ENCODE results near the gene GSTM2.
"Not testable (repeated sequence)": the region's sequence is repeated elsewhere in the genome, so short reads cannot be mapped to it uniquely, and the experiment has no call there.

The GSTM2 gene

DNA sequence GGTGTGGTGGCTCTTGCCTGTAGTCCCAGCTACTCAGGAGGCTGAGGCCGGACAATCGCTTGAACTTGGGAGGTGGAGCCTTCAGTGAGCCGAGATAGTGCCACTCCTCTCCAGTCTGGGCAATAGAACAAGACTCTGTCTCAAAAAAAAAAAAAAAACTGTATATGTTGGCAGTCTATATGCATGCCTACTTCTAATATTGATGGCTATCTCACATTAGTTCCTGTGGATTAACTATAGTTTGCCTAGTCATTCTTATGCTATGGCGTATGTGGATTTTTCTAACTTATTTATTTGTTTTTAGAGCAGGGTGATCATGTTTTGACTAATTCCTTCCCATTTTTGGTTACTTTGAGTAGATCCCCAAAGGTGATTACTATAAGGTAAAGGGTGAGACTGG, 29.2 kb downstream of the GSTM2 start:
- TF ChIP-seq, protein P1, sequence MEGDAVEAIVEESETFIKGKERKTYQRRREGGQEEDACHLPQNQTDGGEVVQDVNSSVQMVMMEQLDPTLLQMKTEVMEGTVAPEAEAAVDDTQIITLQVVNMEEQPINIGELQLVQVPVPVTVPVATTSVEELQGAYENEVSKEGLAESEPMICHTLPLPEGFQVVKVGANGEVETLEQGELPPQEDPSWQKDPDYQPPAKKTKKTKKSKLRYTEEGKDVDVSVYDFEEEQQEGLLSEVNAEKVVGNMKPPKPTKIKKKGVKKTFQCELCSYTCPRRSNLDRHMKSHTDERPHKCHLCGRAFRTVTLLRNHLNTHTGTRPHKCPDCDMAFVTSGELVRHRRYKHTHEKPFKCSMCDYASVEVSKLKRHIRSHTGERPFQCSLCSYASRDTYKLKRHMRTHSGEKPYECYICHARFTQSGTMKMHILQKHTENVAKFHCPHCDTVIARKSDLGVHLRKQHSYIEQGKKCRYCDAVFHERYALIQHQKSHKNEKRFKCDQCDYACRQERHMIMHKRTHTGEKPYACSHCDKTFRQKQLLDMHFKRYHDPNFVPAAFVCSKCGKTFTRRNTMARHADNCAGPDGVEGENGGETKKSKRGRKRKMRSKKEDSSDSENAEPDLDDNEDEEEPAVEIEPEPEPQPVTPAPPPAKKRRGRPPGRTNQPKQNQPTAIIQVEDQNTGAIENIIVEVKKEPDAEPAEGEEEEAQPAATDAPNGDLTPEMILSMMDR (IDR thresholded peaks at IDR 0.05; ENCODE audit: borderline replicate concordance, control extremely low read depth, extremely low read depth, insufficient read depth, missing control alignments): no peak
- no peak for DNase-seq (ENCODE audit: low spot score)
- in situ Hi-C loops (cut with MboI; ENCODE audit: low sequenced_read_pairs, unreplicated experiment): no loop called here

DNA sequence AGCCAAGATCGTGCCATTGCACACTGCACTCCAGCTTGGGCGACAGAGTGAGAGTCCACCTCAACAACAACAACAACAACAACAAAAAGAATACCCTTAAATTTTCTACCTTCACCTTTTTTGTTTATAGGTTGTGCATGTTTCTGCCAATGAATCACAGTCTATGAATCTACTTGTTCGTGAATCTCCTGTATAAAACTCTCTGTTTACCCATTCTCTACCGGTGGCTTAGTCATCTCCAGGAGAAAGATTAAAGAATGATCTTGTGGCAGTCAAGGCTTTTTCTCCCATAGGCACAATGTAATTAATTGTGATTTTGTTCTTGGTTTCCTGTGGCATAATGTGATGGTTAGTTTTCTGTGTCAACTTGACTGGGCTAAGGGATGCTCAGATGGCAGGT, 30.0 kb downstream of the GSTM2 start:
- DNase-seq (ENCODE audit: low spot score); in situ Hi-C loops (cut with MboI; ENCODE audit: low sequenced_read_pairs, unreplicated experiment): not testable (repeated sequence)

DNA sequence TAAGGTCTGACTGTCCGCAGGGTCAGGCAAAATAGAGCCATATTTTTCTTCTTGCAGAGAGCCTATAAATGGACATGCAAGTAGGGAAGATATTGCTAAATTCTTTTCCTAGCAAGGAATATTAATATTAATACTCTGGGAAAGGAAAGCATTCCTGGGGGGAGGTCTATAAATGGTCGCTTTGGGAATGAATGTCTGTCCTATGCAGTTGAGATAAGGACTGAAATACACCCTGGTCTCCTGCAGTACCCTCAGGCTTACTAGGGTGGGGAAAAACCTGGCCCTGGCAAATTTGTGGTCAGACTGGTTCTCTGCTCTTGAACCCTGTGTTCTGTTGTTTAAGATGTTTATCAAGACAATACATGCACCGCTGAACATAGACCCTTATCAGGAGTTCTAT, 35.1 kb downstream of the GSTM2 start:
- in situ Hi-C loops (cut with MboI; ENCODE audit: low sequenced_read_pairs, unreplicated experiment); DNase-seq (ENCODE audit: low spot score): not testable (repeated sequence)

DNA sequence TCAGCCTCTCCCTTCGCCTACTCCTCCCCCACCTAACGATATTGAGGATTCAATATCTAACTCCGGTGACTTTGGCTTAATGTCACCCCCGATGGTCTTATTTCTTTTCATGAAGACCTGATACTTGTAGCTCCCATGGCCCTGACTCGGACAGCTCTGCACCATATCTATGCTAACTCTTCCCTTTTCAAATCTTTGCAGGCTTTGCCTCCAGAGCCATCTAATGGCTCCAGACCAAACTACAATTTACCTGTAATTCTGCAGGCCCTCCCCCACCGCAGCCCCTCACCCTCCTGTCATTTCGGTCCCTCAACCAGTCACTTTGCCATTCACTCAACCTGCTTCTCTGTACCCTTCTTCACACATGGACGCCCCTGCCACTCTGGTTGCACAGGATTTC, 36.3 kb downstream of the GSTM2 start:
- no peak for DNase-seq (ENCODE audit: low spot score)
- in situ Hi-C loops (cut with MboI; ENCODE audit: low sequenced_read_pairs, unreplicated experiment): no loop called here
- TF ChIP-seq, protein P1 (IDR thresholded peaks at IDR 0.05; ENCODE audit: borderline replicate concordance, control extremely low read depth, extremely low read depth, insufficient read depth, missing control alignments): no peak

DNA sequence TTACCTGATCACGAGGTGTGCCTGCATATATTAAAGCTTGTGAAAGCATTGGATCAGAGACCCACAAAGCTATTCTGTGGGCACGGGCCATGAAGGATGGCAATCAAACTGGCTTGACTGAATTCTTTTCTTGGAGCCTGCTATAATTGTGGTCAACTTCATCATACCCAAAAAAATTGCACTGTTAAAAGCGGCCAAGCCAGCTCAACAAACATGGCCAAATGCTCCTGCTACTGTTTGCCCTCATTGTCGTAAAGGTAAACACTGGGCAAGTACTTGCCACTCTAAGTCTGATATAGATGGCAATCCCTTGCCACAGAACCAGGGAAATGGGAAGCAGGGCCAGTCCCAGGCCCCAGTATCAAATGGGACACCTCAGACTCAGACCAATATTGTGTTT, 37.6 kb downstream of the GSTM2 start:
- DNase-seq (ENCODE audit: low spot score): no peak
- in situ Hi-C loops (cut with MboI; ENCODE audit: low sequenced_read_pairs, unreplicated experiment): no loop called here
- TF ChIP-seq, protein P1 (IDR thresholded peaks at IDR 0.05; ENCODE audit: borderline replicate concordance, control extremely low read depth, extremely low read depth, insufficient read depth, missing control alignments): no peak

DNA sequence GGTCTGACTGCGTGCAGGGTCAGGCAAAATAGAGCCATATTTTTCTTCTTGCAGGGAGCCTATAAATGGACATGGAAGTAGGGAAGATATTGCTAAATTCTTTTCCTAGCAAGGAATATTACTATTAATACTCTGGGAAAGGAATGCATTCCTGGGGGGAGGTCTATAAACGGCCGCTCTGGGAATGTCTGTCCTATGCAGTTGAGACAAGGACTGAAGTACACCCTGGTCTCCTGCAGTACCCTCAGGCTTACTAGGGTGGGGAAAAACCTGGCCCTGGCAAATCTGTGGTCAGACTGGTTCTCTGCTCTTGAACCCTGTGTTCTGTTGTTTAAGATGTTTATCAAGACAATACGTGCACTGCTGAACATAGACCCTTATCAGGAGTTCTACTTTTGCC, 41.1 kb downstream of the GSTM2 start:
- in situ Hi-C loops (cut with MboI; ENCODE audit: low sequenced_read_pairs, unreplicated experiment); DNase-seq (ENCODE audit: low spot score): not testable (repeated sequence)

DNA sequence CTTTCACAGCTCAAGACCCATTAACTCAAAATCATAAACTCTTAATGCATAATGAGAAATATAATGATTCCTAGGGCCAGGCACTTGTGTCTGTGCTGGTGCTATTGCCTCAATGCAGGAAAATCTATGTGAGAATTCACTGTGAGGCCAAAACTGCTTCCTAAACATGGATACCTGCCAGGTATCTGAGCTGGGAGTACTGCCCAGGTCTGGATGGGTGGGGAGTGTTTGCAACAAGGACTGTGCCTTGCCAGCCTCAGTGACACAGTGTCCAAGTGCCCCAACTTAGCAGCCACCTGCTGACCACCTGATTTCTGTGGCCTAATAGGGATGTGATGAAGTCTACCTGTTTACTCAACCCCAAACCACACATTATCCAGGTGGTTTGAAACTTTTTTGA, 42.0 kb downstream of the GSTM2 start:
- DNase-seq (ENCODE audit: low spot score): not testable (repeated sequence)

DNA sequence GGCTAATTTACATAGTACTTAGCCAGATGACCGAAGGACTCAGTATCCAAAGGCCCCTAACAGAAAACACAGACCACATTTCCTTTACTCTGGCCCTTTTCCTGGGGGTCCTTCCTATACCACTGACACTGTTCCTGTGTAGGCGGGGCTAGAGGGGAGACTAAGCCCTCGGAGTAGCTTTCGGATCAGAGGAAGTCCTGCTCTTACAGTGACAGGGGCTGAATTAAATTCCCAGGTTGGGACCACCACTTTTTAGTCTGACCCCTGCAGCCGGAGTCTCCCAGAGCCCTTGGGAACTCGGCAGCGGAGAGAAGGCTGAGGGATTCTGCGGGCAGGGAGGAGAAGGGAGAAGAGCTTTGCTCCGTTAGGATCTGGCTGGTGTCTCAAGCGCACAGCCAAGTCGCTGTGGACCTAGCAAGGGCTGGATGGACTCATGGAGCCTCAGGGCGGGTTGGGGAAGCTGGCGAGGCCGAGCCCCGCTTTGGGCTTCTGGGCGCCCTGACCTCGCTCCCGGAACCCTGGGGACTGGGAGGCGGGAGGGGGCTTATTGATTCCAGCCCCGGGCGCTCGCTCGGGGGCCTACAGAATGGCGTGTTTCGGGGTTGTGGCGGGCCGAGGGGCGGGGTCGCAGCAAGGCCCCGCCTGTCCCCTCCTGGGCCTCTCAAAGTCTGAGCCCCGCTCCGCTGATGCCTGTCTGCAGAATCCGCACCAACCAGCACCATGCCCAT, 43.9 kb downstream of the GSTM2 start, which contains the start of gene GSTM5:
GSTM5 (plus strand) TSS at position 659 of the 728 bp plus-strand sequence; CDS start at position 721, 62 bp downstream.
- in situ Hi-C loops (cut with MboI; ENCODE audit: low sequenced_read_pairs, unreplicated experiment): loop anchor here (10.0 kb wide), 1 partner anchor 47 kb away; the partner anchor contains the start of gene GSTM2
- DNase-seq (ENCODE audit: low spot score): not testable (repeated sequence)

More for the DNA sequence above, 42.0 kb downstream of the GSTM2 start:
- in situ Hi-C loops (cut with MboI; ENCODE audit: low sequenced_read_pairs, unreplicated experiment): loop anchor here (10.0 kb wide), 1 partner anchor 45 kb away; the partner anchor contains the start of gene GSTM2

DNA sequence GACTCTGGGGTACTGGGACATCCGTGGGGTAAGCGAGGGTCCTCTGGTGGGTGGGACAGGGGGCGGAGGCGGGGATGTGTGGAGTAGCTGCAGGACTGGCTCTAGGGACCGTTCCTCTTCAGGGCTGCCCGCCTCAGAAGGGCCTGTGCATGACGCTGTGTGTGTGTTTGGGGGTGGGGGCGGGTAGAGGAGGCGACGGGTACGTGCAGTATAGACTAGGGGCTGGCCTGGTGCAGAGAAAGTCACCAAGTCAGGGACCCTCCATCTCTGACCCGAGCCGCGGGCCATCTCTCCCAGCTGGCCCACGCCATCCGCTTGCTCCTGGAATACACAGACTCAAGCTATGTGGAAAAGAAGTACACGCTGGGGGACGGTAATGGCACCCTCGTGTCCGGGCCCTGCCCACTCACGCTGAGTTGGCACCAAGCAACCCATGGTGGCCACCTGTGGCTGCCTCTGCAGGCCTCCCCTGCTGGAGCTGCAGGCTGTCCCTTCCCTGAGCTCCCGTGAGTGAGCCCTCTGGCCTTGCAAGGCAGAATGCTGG, 44.5 kb downstream of the GSTM2 start:
- in situ Hi-C loops (cut with MboI; ENCODE audit: low sequenced_read_pairs, unreplicated experiment): loop anchor here (10.0 kb wide), 1 partner anchor 48 kb away; the partner anchor contains the start of gene GSTM2
- TF ChIP-seq, protein P1 (IDR thresholded peaks at IDR 0.05; ENCODE audit: borderline replicate concordance, control extremely low read depth, extremely low read depth, insufficient read depth, missing control alignments): no peak
- DNase-seq (ENCODE audit: low spot score): no peak
